Upper lobe of left lung (tissue), 6 donors: Measurements from ENCODE around the gene TMED10. TPM values are rescaled to one million over a fixed set of nuclear protein-coding genes. Genes with fewer than 3 reads are reported as not detected.
"Not testable (repeated sequence)": the region's sequence is repeated elsewhere in the genome, so short reads cannot be mapped to it uniquely, and the experiment has no call there.

Experiments
- ATAC-seq, 2 donors: fragments of 200-7000 bp; cut with Tn5 transposase; one replicate each; pipeline ENCODE4 v1.9.1; 2022; ENCODE audit warnings: mild to moderate bottlenecking in 2 of 2, moderate library complexity in 2 of 2; ENCODE audit not compliant: low FRiP score in 2 of 2
- DNase-seq, 2 donors: peaks; one replicate each; pipeline ENCODE4 v3.0.0-alpha.2; 2019 to 2020
- H3K27ac ChIP-seq, 4 donors: fragments of 200-600 bp; sonication (generic); one replicate each; pipeline ENCODE4 v1.5.1; 2016 to 2019
- H3K27me3 ChIP-seq, 4 donors: fragments of 200-600 bp; sonication (generic); one replicate each; pipeline ENCODE4 v1.5.1; 2017 to 2019
- H3K36me3 ChIP-seq, 4 donors: fragments of 200-600 bp; sonication (generic); one replicate each; pipeline ENCODE4 v1.5.1; 2016 to 2019
- H3K4me1 ChIP-seq, 4 donors: fragments of 200-600 bp; sonication (generic); one replicate each; pipeline ENCODE4 v1.5.1; 2018 to 2019
- H3K4me3 ChIP-seq, 4 donors: fragments of 200-600 bp; sonication (generic); one replicate each; pipeline ENCODE4 v1.5.1; 2017 to 2019; ENCODE audit warnings: mild to moderate bottlenecking in 2 of 4, moderate library complexity in 1 of 4
- H3K9me3 ChIP-seq, 4 donors: fragments of 200-600 bp; sonication (generic); one replicate each; pipeline ENCODE4 v1.5.1; 2018 to 2019
- CTCF ChIP-seq, 6 experiments: fragments of 450-650 bp in 4 of 6; fragments of 200-600 bp in 2 of 6; sonication (generic) in 2 of 6; IDR thresholded peaks; one replicate each; pipeline ENCODE4 v1.5.1; 2016 to 2019; ENCODE audit warnings: antibody characterized with exemption in 6 of 6
- EP300 ChIP-seq, 4 donors: sonication (generic); formaldehyde crosslinking; IDR thresholded peaks; one replicate each; pipeline ENCODE4 v1.5.1; 2017; ENCODE audit warnings: antibody characterized with exemption in 4 of 4, control low read depth in 2 of 4
- POLR2A ChIP-seq, 4 donors: fragments of 450-650 bp; IDR thresholded peaks; one replicate each; pipeline ENCODE4 v1.5.1; 2016 to 2017; ENCODE audit warnings: antibody characterized with exemption in 4 of 4, mild to moderate bottlenecking in 2 of 4
- POLR2AphosphoS5 ChIP-seq, 2 donors: sonication (generic); formaldehyde crosslinking; IDR thresholded peaks; one replicate each; pipeline ENCODE4 v1.5.1; 2017; ENCODE audit warnings: antibody characterized with exemption in 2 of 2
- WGBS, 2 donors: methylation state at CpG; one replicate each; pipeline ENCODE4 v1.1.5; 2017 to 2018; 5-methylcytosine and 5-hydroxymethylcytosine counted together
- total RNA-seq, 6 donors: library from RNA; depleted of rRNA in 4 of 6; stranded (reverse); fragments of >200 nt in 4 of 6; gene quantifications; one replicate each; pipeline versions ENCODE4 v1.1.0 to v1.2.1, GENCODE V29; 2016 to 2021
- donor health status: DM: no; HTN: no; CAD: no; lungs with moderate emphysema.
- donor health status: DM: no; HTN: yes; CAD: no; lungs with severe emphysema.

TMED10 gene
- total RNA-seq, 6 donors from 2014 or later = 72.3 to 314 (median 186) TPM

DNA sequence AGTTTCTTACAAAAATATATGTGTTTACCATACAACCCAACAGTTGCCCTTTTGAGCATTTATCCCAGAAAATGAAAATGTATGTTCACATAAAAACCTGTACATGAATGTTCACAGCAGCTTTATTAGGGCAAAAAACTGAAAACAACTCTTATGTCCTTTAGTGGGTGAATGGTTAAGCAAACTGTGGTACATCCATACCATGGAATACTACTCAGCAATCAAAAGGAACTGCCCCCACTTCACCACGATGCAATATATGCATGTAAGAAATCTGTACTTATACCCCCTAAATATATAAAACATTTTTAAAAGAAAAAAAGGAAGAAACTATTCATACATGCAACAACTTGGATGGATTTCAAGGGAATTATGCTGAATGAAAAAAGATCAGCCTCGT lies 42.8 kb downstream of the TMED10 start:
- peaks cover 11 to 48% (median 13%) of the 10 kb centered on the region in 4 donors for H3K36me3 ChIP-seq
- 48 to 70% methylated on average over 2 of the region's 2 CpGs for WGBS, 2 donors
- H3K4me1 ChIP-seq = peaks cover 10 to 15% (median 12%) of the 10 kb centered on the region in 4 donors
- no peak for TF ChIP-seq POLR2A (IDR thresholded peaks at IDR 0.05)
- TF ChIP-seq EP300 (IDR thresholded peaks at IDR 0.05) = no peak
- no peak for TF ChIP-seq POLR2AphosphoS5 (IDR thresholded peaks at IDR 0.05)
- no peak for TF ChIP-seq CTCF (IDR thresholded peaks at IDR 0.05)
- H3K27ac ChIP-seq = peak overlapping the region in 1 of 4 donors; percentile 40
- no peaks in the 10 kb centered on the region for H3K27me3 ChIP-seq
- DNase-seq = no peak
- H3K4me3 ChIP-seq = no peak overlapping the region
- H3K9me3 ChIP-seq = no peaks in the 10 kb centered on the region
- no peak for ATAC-seq

GRCh38 chr14:75132382-75133086 lies 43.9 kb downstream of the TMED10 start:
- no peaks in the 10 kb centered on the region for H3K9me3 ChIP-seq
- no peaks in the 10 kb centered on the region for H3K27me3 ChIP-seq
- H3K4me1 ChIP-seq = peaks cover 12 to 18% (median 15%) of the 10 kb centered on the region in 4 donors
- DNase-seq (no peak), ATAC-seq (peak; percentile 85 to 90)
- peak overlapping the region in 3 of 4 donors; percentile 19 to 61 (median 40) for H3K27ac ChIP-seq
- WGBS, 2 donors = 37 to 39% methylated on average over 4 of the region's 4 CpGs
- H3K36me3 ChIP-seq = peaks cover 11 to 53% (median 13%) of the 10 kb centered on the region in 4 donors
- H3K4me3 ChIP-seq = no peak overlapping the region
- TF ChIP-seq EP300 (IDR thresholded peaks at IDR 0.05) (no peak), POLR2AphosphoS5 (IDR thresholded peaks at IDR 0.05) (no peak), CTCF (IDR thresholded peaks at IDR 0.05) (peak; percentile 67 to 92 (median 86))

DNA sequence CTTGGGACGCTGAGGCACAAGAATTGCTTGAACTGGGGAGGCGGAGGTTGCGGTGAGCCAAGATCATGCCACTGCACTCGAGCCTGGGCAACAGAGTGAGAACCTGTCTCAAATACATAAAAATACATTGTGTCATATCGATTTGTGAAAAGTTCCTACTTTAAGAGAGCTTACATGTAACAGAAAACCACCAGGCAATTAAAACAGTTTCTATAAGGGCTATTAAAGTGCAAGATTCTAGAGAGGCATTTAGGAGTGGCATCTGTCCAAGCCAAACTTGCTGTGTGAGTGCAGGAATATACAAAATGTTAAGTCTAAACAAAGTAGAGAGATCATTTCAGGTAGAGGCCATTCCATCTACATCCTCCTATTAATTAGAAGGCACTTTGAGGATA lies 47.8 kb downstream of the TMED10 start:
- WGBS, 2 donors = 79 to 93% methylated on average over 5 of the region's 5 CpGs
- H3K27ac ChIP-seq = peak overlapping the region in 1 of 4 donors; percentile 51
- no peak for ATAC-seq

DNA sequence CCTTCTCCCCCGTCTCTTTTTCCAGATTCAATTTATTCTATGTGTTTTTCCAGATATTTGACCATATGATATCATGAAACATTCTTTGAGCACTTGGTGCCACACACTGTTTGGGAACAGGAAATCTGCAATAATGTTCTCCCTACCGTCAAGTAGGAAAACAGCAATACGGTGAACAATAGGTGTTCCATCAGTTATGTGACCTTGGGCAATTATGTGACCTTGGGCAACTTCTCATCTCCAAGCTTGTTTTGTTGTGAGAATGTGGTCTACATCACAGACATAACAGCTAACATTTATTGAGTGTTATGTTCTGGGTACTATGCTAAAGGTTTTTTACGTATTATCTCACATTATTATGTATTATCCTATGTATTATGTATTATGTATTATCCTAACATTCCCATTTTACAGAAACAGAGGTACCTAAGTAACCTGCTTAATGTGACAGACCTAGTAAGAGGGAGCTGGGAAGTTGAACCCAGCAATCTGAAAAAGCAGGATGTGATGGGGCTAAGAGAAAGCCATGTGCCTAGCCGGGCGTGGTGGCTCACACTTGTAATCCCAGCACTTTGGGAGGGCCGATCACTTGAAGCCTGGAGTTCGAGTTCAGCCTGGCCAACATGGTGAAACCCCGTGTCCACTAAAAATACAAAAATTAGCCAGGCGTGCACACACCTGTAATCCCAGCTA lies 48.4 kb downstream of the TMED10 start:
- no peaks in the 10 kb centered on the region for H3K9me3 ChIP-seq
- peak overlapping the region in 3 of 4 donors; percentile 71 to 86 (median 76) for H3K4me3 ChIP-seq
- WGBS, 2 donors = 63 to 73% methylated on average over 10 of the region's 10 CpGs
- no peaks in the 10 kb centered on the region for H3K27me3 ChIP-seq
- TF ChIP-seq EP300 (IDR thresholded peaks at IDR 0.05) (no peak), CTCF (IDR thresholded peaks at IDR 0.05) (no peak), POLR2A (IDR thresholded peaks at IDR 0.05) (no peak), POLR2AphosphoS5 (IDR thresholded peaks at IDR 0.05) (no peak)
- H3K4me1 ChIP-seq = peaks cover 28 to 42% (median 36%) of the 10 kb centered on the region in 4 donors
- DNase-seq = no peak
- H3K36me3 ChIP-seq = peaks cover 0 to 22% (median 0%) of the 10 kb centered on the region in 4 donors
- no peak for ATAC-seq
- H3K27ac ChIP-seq = peak overlapping the region; percentile 94 to 99 (median 97)

More for the DNA sequence above, 47.8 kb downstream of the TMED10 start:
- Histone ChIP-seq H3K9me3 (no peaks in the 10 kb centered on the region), H3K4me1 (peaks cover 29 to 42% (median 36%) of the 10 kb centered on the region in 4 donors), H3K27me3 (no peaks in the 10 kb centered on the region), H3K36me3 (peaks cover 0 to 28% (median 3%) of the 10 kb centered on the region in 4 donors), H3K4me3 (no peak overlapping the region)
- DNase-seq = no peak
- TF ChIP-seq POLR2A (IDR thresholded peaks at IDR 0.05) (no peak), POLR2AphosphoS5 (IDR thresholded peaks at IDR 0.05) (no peak), EP300 (IDR thresholded peaks at IDR 0.05) (no peak), CTCF (IDR thresholded peaks at IDR 0.05) (no peak)

DNA sequence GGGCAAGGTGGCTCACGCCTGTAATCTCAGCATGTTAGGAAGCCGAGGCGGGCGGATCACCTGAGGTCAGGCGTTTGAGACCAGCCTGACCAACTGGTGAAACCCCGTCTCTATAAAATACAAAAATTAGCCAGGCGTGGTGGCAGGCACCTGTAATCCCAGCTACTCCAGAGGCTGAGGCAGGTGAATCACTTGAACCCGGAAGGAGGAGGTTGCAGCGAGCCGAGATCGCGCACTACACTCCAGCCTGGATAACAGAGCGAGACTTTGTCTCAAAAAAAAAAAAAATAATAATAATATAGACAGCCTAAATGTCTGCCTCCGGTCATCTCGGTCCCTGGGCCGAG lies 49.0 kb downstream of the TMED10 start:
- H3K27me3 ChIP-seq, H3K9me3 ChIP-seq: not testable (repeated sequence)
- ATAC-seq = peak in 1 of 2 donors; percentile 24
- peaks cover 22 to 42% (median 34%) of the 10 kb centered on the region in 4 donors for H3K4me1 ChIP-seq
- H3K27ac ChIP-seq = peak overlapping the region; percentile 94 to 99 (median 97)
- peaks cover 0 to 18% (median 0%) of the 10 kb centered on the region in 4 donors for H3K36me3 ChIP-seq
- 31 to 32% methylated on average over 16 of the region's 16 CpGs for WGBS, 2 donors
- peak overlapping the region; percentile 71 to 86 (median 76) for H3K4me3 ChIP-seq
- peak in 1 of 2 donors; percentile 24 for DNase-seq
